ENCODE data around the gene IRF1. TPM values are rescaled to one million over a fixed set of nuclear protein-coding genes. Genes with fewer than 3 reads are reported as not detected.

Gene IRF1
- polyA plus RNA-seq, 3 donors, result 125 to 363 (median 129) TPM

GRCh38 chr5:132458226-132458560, 32.4 kb downstream of the IRF1 start:
- H3K4me1 Mint-ChIP-seq, result peaks cover 100% of the 10 kb centered on the region
- H3K4me1 ChIP-seq (ENCODE audit: control insufficient read depth in 1 of 2, insufficient read depth in 2 of 2, low read length in 2 of 2), result peaks cover 100% of the 10 kb centered on the region in 2 donors
- H3K4me2 ChIP-seq (replicated peaks; ENCODE audit: extremely low read depth, low read length, poor library complexity, severe bottlenecking), result peak overlapping the region; percentile 57
- H3K27ac Mint-ChIP-seq, result peak overlapping the region; percentile 99 to 100 (median 100)
- H3K27me3 Mint-ChIP-seq (ENCODE audit: low read depth in 3 of 3), result peaks cover 0 to 10% (median 0%) of the 10 kb centered on the region in 3 donors
- no peak overlapping the region for H2AFZ ChIP-seq (ENCODE audit: insufficient read depth, low read depth, low read length, poor library complexity, severe bottlenecking)
- no peaks in the 10 kb centered on the region for H3K9me3 ChIP-seq (replicated peaks in 1 of 2; ENCODE audit: control insufficient read depth in 1 of 2, insufficient read depth in 1 of 2, low read length in 2 of 2)
- no peaks in the 10 kb centered on the region for H4K20me1 ChIP-seq (ENCODE audit: insufficient read depth, low read length)
- intact Hi-C loops (cut with micrococcal nuclease), result no loop called here
- H3K9ac ChIP-seq (ENCODE audit: insufficient read depth, low read length, poor library complexity, severe bottlenecking), result peak overlapping the region; percentile 82
- H3K79me2 ChIP-seq (ENCODE audit: insufficient read depth, low read length), result peaks cover 23% of the 10 kb centered on the region
- H3K9me3 Mint-ChIP-seq, result peaks cover 0 to 4% (median 0%) of the 10 kb centered on the region in 7 donors
- no peak for TF ChIP-seq CTCF (IDR thresholded peaks at IDR 0.05)
- peak overlapping the region; percentile 99 for H3K27ac ChIP-seq (ENCODE audit: low read depth in 1 of 2, low read length in 2 of 2)
- H3K36me3 ChIP-seq (replicated peaks in 1 of 2; ENCODE audit: control insufficient read depth in 1 of 2, insufficient read depth in 2 of 2, low read length in 2 of 2), result no peaks in the 10 kb centered on the region
- H3K36me3 Mint-ChIP-seq, result peaks cover 32 to 38% of the 10 kb centered on the region in 2 donors
- no CpG with 5 or more reads among the region's 3 CpGs for WGBS (ENCODE audit: insufficient coverage)
- no peak overlapping the region for H3K4me3 Mint-ChIP-seq
- no peaks in the 10 kb centered on the region for H3K27me3 ChIP-seq (ENCODE audit: control insufficient read depth in 2 of 2, insufficient read depth in 2 of 2, low read length in 2 of 2)
- peak overlapping the region in 1 of 3 experiments; percentile 33 for H3K4me3 ChIP-seq (replicated peaks in 1 of 3; ENCODE audit: low read depth in 2 of 3, low read length in 3 of 3)
- peak in 1 of 3 donors; percentile 52 for DNase-seq

DNA sequence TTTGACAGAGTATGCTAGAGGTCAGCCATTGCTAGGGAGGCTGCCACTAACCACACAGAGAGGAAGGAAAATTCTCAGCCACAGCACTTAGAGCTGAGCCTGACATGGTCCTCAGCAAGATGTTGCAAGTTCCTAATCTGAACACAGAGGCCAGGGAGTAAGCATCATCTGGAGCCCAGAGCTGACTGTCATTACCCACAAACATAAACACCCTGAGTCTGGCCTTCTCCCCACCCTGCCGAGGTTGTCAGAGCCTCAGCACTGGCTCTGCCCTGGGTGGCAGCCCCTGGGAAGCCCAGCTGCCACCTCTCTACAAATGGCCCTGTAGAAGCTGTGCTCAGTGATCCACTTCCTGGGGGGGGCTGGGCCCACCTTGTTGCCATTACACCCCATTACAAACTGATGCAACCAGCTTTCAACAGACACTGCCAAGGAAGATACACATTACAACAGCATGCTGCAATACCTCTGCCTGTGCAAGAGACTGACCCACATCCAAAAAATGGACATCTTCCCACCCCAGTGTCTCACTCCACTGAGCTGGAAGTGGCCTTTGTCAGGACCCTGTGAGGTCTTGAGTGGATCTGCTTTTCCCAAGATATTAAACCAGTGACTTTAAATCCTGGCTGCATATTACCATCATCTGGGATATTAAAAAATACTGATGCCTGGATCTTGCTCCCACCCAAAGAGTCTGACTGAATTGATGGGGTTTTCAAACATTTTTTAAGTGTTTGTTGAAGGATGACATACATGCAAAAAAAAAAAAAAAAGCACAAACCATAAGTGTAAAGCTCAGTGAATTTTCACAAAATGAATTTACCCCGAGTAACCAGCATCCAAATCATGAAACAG, 33.0 kb downstream of the IRF1 start:
- Mint-ChIP-seq H3K27me3 (ENCODE audit: low read depth in 3 of 3) (peaks cover 0 to 10% (median 0%) of the 10 kb centered on the region in 3 donors), H3K9me3 (peaks cover 0 to 4% (median 0%) of the 10 kb centered on the region in 7 donors), H3K4me1 (peaks cover 100% of the 10 kb centered on the region), H3K27ac (peak overlapping the region; percentile 99 to 100 (median 100)), H3K4me3 (peak overlapping the region in 1 of 2 donors; percentile 61), H3K36me3 (peaks cover 28 to 32% of the 10 kb centered on the region in 2 donors)
- peak overlapping the region; percentile 99 for H3K27ac ChIP-seq (ENCODE audit: low read depth in 1 of 2, low read length in 2 of 2)
- TF ChIP-seq CTCF (IDR thresholded peaks at IDR 0.05), result no peak
- peak; percentile 86 to 94 (median 89) for DNase-seq
- peak overlapping the region in 1 of 3 experiments; percentile 33 for H3K4me3 ChIP-seq (replicated peaks in 1 of 3; ENCODE audit: low read depth in 2 of 3, low read length in 3 of 3)
- peaks cover 17% of the 10 kb centered on the region for H3K79me2 ChIP-seq (ENCODE audit: insufficient read depth, low read length)
- 0% methylated on average over 1 of the region's 2 CpGs for WGBS (ENCODE audit: insufficient coverage)
- H3K36me3 ChIP-seq (replicated peaks in 1 of 2; ENCODE audit: control insufficient read depth in 1 of 2, insufficient read depth in 2 of 2, low read length in 2 of 2), result no peaks in the 10 kb centered on the region
- no peaks in the 10 kb centered on the region for H3K9me3 ChIP-seq (replicated peaks in 1 of 2; ENCODE audit: control insufficient read depth in 1 of 2, insufficient read depth in 1 of 2, low read length in 2 of 2)
- peaks cover 100% of the 10 kb centered on the region in 2 donors for H3K4me1 ChIP-seq (ENCODE audit: control insufficient read depth in 1 of 2, insufficient read depth in 2 of 2, low read length in 2 of 2)
- no peaks in the 10 kb centered on the region for H3K27me3 ChIP-seq (ENCODE audit: control insufficient read depth in 2 of 2, insufficient read depth in 2 of 2, low read length in 2 of 2)
- H3K4me2 ChIP-seq (replicated peaks; ENCODE audit: extremely low read depth, low read length, poor library complexity, severe bottlenecking), result peak overlapping the region; percentile 57
- H4K20me1 ChIP-seq (ENCODE audit: insufficient read depth, low read length), result no peaks in the 10 kb centered on the region
- H3K9ac ChIP-seq (ENCODE audit: insufficient read depth, low read length, poor library complexity, severe bottlenecking), result peak overlapping the region; percentile 82
- H2AFZ ChIP-seq (ENCODE audit: insufficient read depth, low read depth, low read length, poor library complexity, severe bottlenecking), result peak overlapping the region; percentile 24
- intact Hi-C loops (cut with micrococcal nuclease), result loop anchor here in 1 of 2 donors (2.0 kb wide), 2 partner anchors 19 to 31 kb away; no protein-coding TSS in a partner anchor
